Measurements from ENCODE around the gene TMED10.

Gene TMED10

DNA sequence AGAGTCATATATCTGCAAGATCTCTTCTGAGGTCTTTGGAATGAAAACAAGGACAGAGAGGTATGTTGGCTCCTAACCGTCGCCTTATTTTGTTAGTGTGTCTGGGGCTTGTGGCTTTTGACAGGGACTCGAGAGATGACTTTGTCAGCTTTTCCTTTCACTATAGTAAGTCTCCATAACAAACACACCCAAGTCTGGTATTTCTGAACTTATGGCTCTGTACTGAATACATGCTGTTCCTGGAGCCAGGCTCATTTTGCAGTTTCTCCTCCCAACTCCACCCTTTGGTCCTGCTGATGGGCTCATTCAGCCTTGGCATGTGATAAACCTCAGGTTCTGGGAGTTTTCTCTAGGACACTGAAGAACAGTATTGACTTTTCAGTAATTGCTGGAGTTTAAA, 27.7 kb upstream of the TMED10 start:
- Histone ChIP-seq H3K4me3 (no peak overlapping the region), H3K9me3 (no peaks in the 10 kb centered on the region), H3K27me3 (ENCODE audit: low read depth) (no peaks in the 10 kb centered on the region), H3K36me3 (replicated peaks) (no peaks in the 10 kb centered on the region), H3K4me1 (no peaks in the 10 kb centered on the region)
- in situ Hi-C loops (cut with MboI; ENCODE audit: low sequenced_read_pairs) = no loop called here
- DNase-seq (ENCODE audit: low spot score in 2 of 2) = no peak

DNA sequence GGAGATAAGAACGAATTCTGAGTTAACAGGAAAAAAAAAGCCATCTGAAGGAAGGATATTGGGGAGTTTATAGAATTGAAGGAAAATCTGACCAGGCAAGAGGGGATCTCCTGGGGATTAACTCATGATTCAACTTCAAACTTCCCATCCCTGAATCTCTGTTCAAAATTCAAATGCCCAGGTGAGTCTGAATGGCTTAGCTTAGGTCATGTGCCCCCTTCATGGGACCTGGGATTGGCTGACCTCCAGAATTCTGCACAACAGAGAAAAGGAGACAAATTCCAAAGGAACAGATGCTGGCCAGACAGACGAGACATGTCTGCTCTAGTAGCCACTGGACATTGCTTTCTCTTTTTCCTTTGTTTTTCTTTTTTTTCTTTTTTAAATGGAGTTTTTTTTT, 26.2 kb upstream of the TMED10 start:
- in situ Hi-C loops (cut with MboI; ENCODE audit: low sequenced_read_pairs) = no loop called here
- Histone ChIP-seq H3K27me3 (ENCODE audit: low read depth) (no peaks in the 10 kb centered on the region), H3K9me3 (no peaks in the 10 kb centered on the region), H3K4me1 (no peaks in the 10 kb centered on the region), H3K36me3 (replicated peaks) (no peaks in the 10 kb centered on the region), H3K4me3 (no peak overlapping the region)
- no peak for DNase-seq (ENCODE audit: low spot score in 2 of 2)

DNA sequence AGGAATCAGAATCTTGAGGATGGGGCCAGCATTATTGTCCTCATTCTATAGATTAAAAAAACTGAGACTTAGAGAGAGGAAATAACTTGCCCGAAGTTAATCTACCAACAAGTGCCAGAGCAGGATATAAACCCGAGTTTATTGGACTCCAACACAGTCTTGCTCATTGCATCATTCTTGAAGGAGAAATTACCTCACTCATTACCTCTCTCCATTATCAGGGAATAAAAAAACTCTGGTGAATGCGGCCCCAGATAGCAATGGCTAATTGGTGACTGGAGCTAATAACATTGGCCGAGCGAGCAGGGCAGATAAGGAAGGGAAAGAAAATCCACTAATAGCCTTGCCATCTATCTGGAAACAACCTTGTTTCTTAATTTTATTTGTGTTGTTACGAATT, 24.7 kb upstream of the TMED10 start:
- H3K36me3 ChIP-seq (replicated peaks) = no peaks in the 10 kb centered on the region
- no peaks in the 10 kb centered on the region for H3K4me1 ChIP-seq
- H3K9me3 ChIP-seq = no peaks in the 10 kb centered on the region
- no peaks in the 10 kb centered on the region for H3K27me3 ChIP-seq (ENCODE audit: low read depth)
- no peak for DNase-seq (ENCODE audit: low spot score in 2 of 2)
- H3K4me3 ChIP-seq = no peak overlapping the region
- in situ Hi-C loops (cut with MboI; ENCODE audit: low sequenced_read_pairs) = no loop called here

DNA sequence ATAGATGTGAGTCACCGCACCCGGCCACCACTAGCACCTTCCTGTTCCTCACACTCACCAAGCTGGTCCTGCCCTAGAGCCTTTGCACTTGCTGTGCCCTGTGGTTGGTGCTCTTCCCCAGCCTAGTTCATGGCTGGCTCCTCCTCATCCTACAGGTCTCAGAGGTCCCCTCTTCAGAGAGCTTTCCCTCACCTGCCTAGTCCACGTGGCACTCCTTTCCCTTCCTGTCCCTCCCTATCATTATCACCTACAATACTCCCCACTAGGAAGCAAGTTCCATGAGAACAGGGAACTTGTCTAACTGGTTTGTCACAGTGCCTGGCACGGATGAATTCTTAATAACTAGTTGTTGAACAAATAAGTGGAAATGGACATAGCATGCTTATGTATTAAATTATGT, 24.0 kb upstream of the TMED10 start:
- no peaks in the 10 kb centered on the region for H3K27me3 ChIP-seq (ENCODE audit: low read depth)
- H3K9me3 ChIP-seq = no peaks in the 10 kb centered on the region
- no peak for DNase-seq (ENCODE audit: low spot score in 2 of 2)
- H3K4me1 ChIP-seq = no peaks in the 10 kb centered on the region
- no peaks in the 10 kb centered on the region for H3K36me3 ChIP-seq (replicated peaks)
- no peak overlapping the region for H3K4me3 ChIP-seq
- in situ Hi-C loops (cut with MboI; ENCODE audit: low sequenced_read_pairs) = no loop called here

DNA sequence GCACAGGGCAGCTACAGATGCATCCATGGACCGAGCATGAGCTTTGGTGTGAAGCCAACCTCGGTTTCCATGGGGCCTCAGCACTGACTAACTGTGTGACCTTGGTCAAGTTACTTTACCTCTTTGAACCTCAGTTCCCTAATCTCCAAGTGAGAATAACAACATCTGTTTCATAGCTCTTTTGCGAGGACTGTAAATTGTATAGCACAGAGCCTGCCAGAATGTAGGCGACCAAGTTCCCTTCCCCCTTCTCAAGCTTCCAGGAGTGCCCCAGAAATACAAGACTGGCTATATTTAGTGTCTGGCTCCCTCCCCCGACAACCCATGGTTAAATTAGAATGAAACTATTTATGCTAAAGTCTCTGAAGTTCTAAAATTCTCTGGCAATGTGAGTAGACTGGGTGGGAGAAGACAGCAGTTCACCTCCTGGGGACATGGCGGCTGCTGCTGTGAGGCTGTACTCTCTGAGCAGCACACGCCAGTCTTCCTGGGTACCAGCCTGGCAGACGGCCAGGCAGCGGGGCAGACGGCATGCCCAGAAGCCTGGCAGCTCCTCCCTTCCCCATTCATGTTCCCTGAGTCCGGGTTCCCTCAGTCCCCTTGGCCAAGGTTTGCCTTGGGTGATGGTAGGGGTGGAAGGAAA, 22.0 kb upstream of the TMED10 start:
- in situ Hi-C loops (cut with MboI; ENCODE audit: low sequenced_read_pairs) = no loop called here
- no peak overlapping the region for H3K4me3 ChIP-seq

DNA sequence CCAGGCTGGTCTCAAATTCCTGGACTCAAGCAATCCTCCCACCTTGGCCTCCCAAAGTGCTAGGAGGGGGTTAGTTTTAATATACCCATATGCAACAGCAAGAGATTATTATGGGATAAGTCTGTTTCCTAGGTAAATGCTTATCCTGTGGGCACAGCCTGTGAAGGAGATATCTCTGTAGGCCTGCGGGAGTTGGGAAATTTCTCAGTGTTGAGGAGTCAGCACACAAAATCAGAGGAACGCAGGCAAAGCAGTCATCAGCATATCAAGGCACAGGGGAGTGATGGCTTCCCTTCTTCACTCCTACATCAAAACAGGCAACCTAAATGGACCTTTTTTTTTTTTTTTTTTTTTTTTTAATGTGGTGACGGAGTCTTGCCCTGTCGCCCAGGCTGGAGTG, 20.9 kb upstream of the TMED10 start:
- Histone ChIP-seq H3K36me3 (replicated peaks) (no peaks in the 10 kb centered on the region), H3K4me3 (no peak overlapping the region), H3K27me3 (ENCODE audit: low read depth) (no peaks in the 10 kb centered on the region), H3K9me3 (no peaks in the 10 kb centered on the region), H3K4me1 (no peaks in the 10 kb centered on the region)
- no peak for DNase-seq (ENCODE audit: low spot score in 2 of 2)
- in situ Hi-C loops (cut with MboI; ENCODE audit: low sequenced_read_pairs) = no loop called here

More for the DNA sequence above, 22.0 kb upstream of the TMED10 start:
- Histone ChIP-seq H3K9me3 (no peaks in the 10 kb centered on the region), H3K27me3 (ENCODE audit: low read depth) (no peaks in the 10 kb centered on the region), H3K4me1 (no peaks in the 10 kb centered on the region), H3K36me3 (replicated peaks) (no peaks in the 10 kb centered on the region)
- DNase-seq (ENCODE audit: low spot score in 2 of 2) = no peak

DNA sequence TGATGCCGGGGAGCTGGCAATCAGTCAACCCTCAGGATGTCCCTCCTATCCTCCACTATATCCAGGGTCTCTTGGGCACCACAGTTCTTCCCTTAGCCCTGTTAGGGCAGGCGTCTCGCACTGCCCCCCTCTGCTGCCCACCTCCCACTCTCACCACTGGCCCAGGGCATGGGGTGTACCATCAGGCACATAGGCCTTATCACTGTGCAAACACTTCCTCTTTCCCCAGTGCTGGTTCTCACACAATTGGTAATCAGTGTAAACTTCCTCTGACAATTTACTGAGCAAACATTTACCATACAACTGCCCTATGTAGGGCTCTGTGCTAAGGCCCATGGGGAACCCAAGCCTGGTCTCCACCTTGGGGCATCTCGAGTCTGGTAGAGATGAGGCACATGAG, 20.1 kb upstream of the TMED10 start:
- H3K9me3 ChIP-seq = no peaks in the 10 kb centered on the region
- no peak overlapping the region for H3K4me3 ChIP-seq
- H3K36me3 ChIP-seq (replicated peaks) = no peaks in the 10 kb centered on the region
- in situ Hi-C loops (cut with MboI; ENCODE audit: low sequenced_read_pairs) = no loop called here
- H3K27me3 ChIP-seq (ENCODE audit: low read depth) = no peaks in the 10 kb centered on the region
- no peaks in the 10 kb centered on the region for H3K4me1 ChIP-seq
- no peak for DNase-seq (ENCODE audit: low spot score in 2 of 2)

DNA sequence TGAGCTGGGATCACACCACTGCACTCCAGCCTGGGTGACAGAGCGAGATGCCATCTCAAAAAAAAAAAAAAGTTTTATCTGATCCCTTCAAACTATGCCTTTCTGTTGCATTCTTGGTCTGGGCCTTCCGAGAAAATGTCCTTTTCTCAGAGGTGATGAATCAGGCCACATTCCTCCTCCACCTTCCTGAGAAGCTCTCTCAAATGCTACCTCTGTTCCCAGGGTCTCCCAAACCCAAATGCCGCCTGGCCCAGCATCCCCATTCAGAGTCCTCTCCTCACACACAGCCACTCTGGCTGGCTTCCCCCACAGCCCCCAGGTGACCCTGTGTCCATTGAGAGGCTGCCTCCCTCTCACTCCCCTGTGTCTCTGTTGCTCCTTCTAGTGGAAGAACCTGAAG, 19.7 kb upstream of the TMED10 start:
- in situ Hi-C loops (cut with MboI; ENCODE audit: low sequenced_read_pairs) = no loop called here
- DNase-seq (ENCODE audit: low spot score in 2 of 2) = no peak
- H3K27me3 ChIP-seq (ENCODE audit: low read depth) = no peaks in the 10 kb centered on the region
- H3K4me3 ChIP-seq = no peak overlapping the region
- H3K4me1 ChIP-seq = no peaks in the 10 kb centered on the region
- H3K9me3 ChIP-seq = no peaks in the 10 kb centered on the region
- no peaks in the 10 kb centered on the region for H3K36me3 ChIP-seq (replicated peaks)

DNA sequence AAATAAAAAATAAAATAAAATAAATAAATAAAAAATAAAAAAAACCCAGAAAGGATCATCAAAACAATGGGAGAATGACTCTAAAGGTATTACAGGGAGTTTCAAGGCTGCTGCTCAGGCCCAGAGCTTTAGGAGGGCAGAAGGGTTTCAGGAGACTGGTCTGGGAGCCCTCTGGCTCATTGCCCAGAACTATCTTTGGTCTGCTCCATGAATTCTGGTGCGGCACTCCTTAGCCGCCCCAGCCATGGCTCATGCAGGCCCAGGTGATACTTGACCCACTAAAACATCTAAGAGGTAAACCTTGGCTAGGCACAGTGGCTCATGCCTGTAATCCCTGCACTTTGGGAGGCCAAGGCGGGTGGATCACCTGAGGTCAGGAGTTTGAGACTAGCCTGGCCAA, 14.7 kb upstream of the TMED10 start:
- Histone ChIP-seq H3K4me1 (no peaks in the 10 kb centered on the region), H3K27me3 (ENCODE audit: low read depth) (no peaks in the 10 kb centered on the region; the same call in 1 of the 2 replicates), H3K9me3 (no peaks in the 10 kb centered on the region), H3K36me3 (replicated peaks) (no peaks in the 10 kb centered on the region), H3K4me3 (no peak overlapping the region)
- in situ Hi-C loops (cut with MboI; ENCODE audit: low sequenced_read_pairs) = no loop called here
- no peak for DNase-seq (ENCODE audit: low spot score in 2 of 2)

DNA sequence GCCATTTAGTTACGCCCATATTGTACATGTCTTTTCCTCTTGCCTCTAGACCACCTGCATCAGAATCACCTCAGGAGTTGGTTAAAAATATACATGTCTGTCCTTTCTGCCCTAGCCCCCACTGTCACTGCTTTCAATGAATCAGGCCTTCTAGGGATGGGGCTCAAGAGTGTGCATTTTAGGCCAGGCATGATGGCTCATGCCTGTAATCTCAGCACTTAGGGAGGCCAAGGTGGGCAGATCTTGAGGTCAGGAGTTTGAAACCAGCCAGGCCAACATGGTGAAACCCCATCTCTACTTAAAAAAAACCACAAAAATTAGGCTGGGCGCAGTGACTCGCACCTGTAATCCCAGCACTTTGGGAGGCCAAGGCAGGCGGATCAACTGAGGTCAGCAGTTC, 13.6 kb upstream of the TMED10 start:
- Histone ChIP-seq H3K27me3 (ENCODE audit: low read depth) (no peaks in the 10 kb centered on the region; the same call in 1 of the 2 replicates), H3K9me3 (no peaks in the 10 kb centered on the region), H3K4me1 (no peaks in the 10 kb centered on the region), H3K4me3 (no peak overlapping the region), H3K36me3 (replicated peaks) (no peaks in the 10 kb centered on the region)
- DNase-seq (ENCODE audit: low spot score in 2 of 2) = no peak
- in situ Hi-C loops (cut with MboI; ENCODE audit: low sequenced_read_pairs) = no loop called here

DNA sequence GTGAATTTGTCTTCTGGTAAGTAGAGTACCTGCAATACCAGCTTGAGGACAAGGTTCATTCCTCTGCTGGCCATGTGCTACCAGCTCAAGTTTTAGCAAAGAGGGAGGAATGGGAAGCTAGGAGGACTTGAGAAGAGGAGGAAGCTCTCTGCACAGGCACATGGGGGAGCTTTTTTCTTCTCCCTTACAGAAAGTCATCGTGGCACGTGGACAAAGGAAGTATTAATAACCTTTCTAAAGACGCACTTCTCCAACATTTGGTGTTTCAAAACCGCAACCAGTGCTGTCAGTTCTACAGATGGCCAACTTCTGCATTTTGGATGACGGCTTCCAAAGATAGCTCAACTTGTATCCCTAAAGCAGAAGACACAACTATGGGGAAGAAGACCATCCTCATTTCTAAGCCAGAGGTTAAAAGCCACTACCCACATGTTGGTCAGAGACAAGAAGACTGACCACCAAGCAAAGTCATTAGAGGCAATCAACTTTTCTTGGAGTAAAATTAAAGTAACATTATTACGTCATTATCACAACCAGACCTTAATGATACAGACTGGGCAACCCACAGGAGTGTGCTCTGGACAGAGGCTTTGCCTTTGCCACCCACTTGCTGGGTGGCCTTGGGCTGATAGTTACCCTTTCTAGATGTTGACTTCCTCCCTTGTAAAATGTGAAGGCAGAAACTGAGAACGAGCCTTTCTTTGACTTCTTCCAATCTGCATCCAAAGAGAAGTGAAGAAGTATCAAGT, 12.3 kb upstream of the TMED10 start:
- in situ Hi-C loops (cut with MboI; ENCODE audit: low sequenced_read_pairs) = no loop called here

DNA sequence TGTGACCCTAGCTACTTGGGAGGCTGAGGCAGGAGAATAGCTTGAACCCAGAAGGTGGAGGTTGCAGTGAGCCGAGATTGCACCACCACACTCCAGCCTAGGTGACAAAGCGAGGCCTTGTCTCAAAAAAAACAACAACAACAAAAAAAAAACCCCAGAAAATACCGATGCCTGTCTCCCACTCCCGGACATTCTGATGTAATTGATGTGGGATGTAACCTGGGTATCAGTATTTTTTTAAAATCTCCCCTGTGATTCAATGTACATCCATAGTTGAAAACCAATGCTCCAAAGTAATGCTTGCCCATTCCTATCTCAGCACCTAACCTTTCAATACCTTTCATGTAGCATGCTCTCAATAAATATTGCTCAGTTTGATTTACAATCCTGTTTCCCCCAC, 11.7 kb upstream of the TMED10 start:
- no peaks in the 10 kb centered on the region for H3K36me3 ChIP-seq (replicated peaks)
- DNase-seq (ENCODE audit: low spot score in 2 of 2) = no peak
- peaks cover under 1% of the 10 kb centered on the region; the same call in 1 of the 2 replicates for H3K4me1 ChIP-seq
- in situ Hi-C loops (cut with MboI; ENCODE audit: low sequenced_read_pairs) = no loop called here
- no peaks in the 10 kb centered on the region for H3K9me3 ChIP-seq
- no peak overlapping the region for H3K4me3 ChIP-seq
- H3K27me3 ChIP-seq (ENCODE audit: low read depth) = no peaks in the 10 kb centered on the region; the same call in 1 of the 2 replicates

More for the DNA sequence above, 12.3 kb upstream of the TMED10 start:
- Histone ChIP-seq H3K27me3 (ENCODE audit: low read depth) (no peaks in the 10 kb centered on the region; the same call in 1 of the 2 replicates), H3K4me1 (no peaks in the 10 kb centered on the region), H3K4me3 (no peak overlapping the region), H3K9me3 (no peaks in the 10 kb centered on the region), H3K36me3 (replicated peaks) (no peaks in the 10 kb centered on the region)
- DNase-seq (ENCODE audit: low spot score in 2 of 2) = no peak

DNA sequence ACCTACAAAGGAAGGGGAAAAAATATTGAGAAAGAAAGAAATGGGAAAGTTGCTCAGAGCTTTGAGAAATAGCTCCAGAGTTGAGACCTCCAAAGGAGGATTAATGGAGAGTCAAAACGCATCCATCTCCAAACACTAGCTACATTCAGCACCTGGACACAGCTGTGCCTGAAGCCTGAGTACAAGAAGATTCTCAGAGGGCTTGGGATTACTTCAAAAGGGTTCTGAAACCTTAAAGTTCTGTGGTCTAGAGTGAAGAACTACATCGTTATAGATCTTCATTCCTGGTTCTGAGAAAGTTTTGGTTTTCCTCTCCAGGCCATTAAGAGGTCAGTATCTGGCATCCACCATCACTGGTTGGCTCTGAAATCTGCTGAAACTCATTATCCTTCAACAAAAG, 10.5 kb upstream of the TMED10 start:
- H3K36me3 ChIP-seq (replicated peaks) = no peaks in the 10 kb centered on the region
- no peak for DNase-seq (ENCODE audit: low spot score in 2 of 2)
- H3K9me3 ChIP-seq = no peaks in the 10 kb centered on the region
- no peaks in the 10 kb centered on the region; the same call in 1 of the 2 replicates for H3K27me3 ChIP-seq (ENCODE audit: low read depth)
- in situ Hi-C loops (cut with MboI; ENCODE audit: low sequenced_read_pairs) = no loop called here
- H3K4me3 ChIP-seq = no peak overlapping the region
- peaks cover 6% of the 10 kb centered on the region for H3K4me1 ChIP-seq

DNA sequence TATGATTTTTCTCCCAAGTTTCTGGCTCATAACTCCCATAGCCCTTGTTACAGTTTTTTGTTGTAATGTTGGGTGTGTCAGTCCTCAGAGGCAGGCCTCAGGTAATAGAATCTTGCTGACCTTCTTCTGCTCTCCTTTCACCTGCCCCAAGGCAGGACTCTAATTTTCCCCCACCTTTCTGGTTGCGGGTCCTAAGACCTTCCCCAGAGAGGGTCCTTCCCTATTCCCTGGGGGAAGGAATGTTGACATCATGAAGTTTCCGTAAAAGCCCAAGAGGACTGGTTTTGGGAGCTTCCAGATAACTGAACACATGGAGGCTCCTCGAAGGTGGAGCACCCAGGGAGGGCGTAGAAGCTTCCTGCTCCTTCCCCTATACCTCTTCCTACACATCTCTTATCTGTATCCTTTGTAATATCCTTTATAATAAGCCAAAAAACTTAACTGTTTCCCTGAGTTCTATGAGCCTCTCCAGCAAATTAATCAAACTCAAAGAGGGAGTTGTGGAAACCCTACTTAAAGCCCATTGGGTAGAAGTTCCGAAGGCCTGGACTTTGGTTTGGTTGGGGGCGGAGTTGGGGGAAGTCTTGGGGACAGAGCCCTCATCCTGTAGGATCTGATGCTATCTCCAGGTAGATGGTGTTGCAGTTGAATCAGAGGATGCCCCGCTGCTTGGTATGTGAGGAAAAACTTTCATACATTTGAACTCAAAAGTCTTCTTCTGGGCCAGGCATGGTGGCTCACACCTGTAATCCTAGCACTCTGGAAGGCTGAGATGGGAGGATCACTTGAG, 9.0 kb upstream of the TMED10 start:
- in situ Hi-C loops (cut with MboI; ENCODE audit: low sequenced_read_pairs) = no loop called here
- Histone ChIP-seq H3K4me3 (no peak overlapping the region), H3K9me3 (no peaks in the 10 kb centered on the region), H3K4me1 (peaks cover 6% of the 10 kb centered on the region), H3K27me3 (ENCODE audit: low read depth) (no peaks in the 10 kb centered on the region; the same call in 1 of the 2 replicates), H3K36me3 (replicated peaks) (no peaks in the 10 kb centered on the region)
- DNase-seq (ENCODE audit: low spot score in 2 of 2) = no peak

Measured in HAP-1 (cell line).